Measurements from ENCODE around the gene ASTN2.

GRCh38 chr9:117325110-117325731 lies 89.6 kb downstream of the ASTN2 start:
- TF ChIP-seq GATA3 (IDR thresholded peaks at IDR 0.05; ENCODE audit: low read depth, low read length), result peak; percentile 22; the same call in 1 of the 2 replicates
- TF ChIP-seq GATA2 (IDR thresholded peaks at IDR 0.05; ENCODE audit: low read depth, low read length), result peak; percentile 52; the same call in 1 of the 2 replicates

All from SH-SY5Y (cell line).